Fibroblast of lung (primary cell): ENCODE results near the gene PHF20. TPM values are rescaled to one million over a fixed set of nuclear protein-coding genes. Genes with fewer than 3 reads are reported as not detected.

ENCODE experiments used
- DNase-seq, 2 donors: peaks; one replicate each; pipeline versions ENCODE4 v3.0.0 to v3.0.0-alpha.2; 2010; ENCODE audit warnings: low read depth in 2 of 2
- H2AFZ ChIP-seq: 2 replicates; pipeline ENCODE4 v1.5.1; 2012; ENCODE audit warnings: low read length, control low read depth, inconsistent platforms
- H3K27ac ChIP-seq: 2 replicates; pipeline ENCODE4 v1.5.1; 2011; ENCODE audit warnings: low read length, control low read depth; ENCODE audit not compliant: insufficient read depth
- H3K27me3 ChIP-seq: 2 replicates; pipeline ENCODE4 v1.5.1; 2011; ENCODE audit warnings: mild to moderate bottlenecking, low read length; ENCODE audit not compliant: control insufficient read depth, insufficient read depth
- H3K36me3 ChIP-seq: 2 replicates; pipeline ENCODE4 v1.5.1; 2011; ENCODE audit warnings: low read length; ENCODE audit not compliant: control insufficient read depth, insufficient read depth
- H3K4me1 ChIP-seq: 2 replicates; pipeline ENCODE4 v1.5.1; 2011; ENCODE audit warnings: low read length; ENCODE audit not compliant: control insufficient read depth, insufficient read depth; ENCODE audit errors: extremely low read depth
- H3K4me2 ChIP-seq: 2 replicates; pipeline ENCODE4 v1.5.1; 2011; ENCODE audit warnings: low read length, control low read depth; ENCODE audit not compliant: insufficient read depth; ENCODE audit errors: extremely low read depth
- H3K4me3 ChIP-seq, 4 experiments: fragments of 200-600 bp in 1 of 4; sonication (generic) in 1 of 4; replicated peaks in 1 of 4; 2 replicates each; pipeline ENCODE4 v1.5.1; 2011 to 2016; ENCODE audit warnings: low read length in 4 of 4, low read depth in 3 of 4, mild to moderate bottlenecking in 3 of 4, control low read depth in 2 of 4, inconsistent platforms in 1 of 4, mixed read lengths in 1 of 4; ENCODE audit not compliant: insufficient read depth in 1 of 4; ENCODE audit errors: control extremely low read depth in 1 of 4
- H3K79me2 ChIP-seq: 2 replicates; pipeline ENCODE4 v1.5.1; 2012; ENCODE audit warnings: mild to moderate bottlenecking, low read length, inconsistent platforms; ENCODE audit not compliant: control insufficient read depth, insufficient read depth
- H3K9ac ChIP-seq: 2 replicates; pipeline ENCODE4 v1.5.1; 2011; ENCODE audit warnings: mild to moderate bottlenecking, low read length, control low read depth; ENCODE audit not compliant: insufficient read depth
- H3K9me3 ChIP-seq: 2 replicates; pipeline ENCODE4 v1.5.1; 2012; ENCODE audit warnings: low read depth, low read length; ENCODE audit not compliant: control insufficient read depth, insufficient read depth
- H4K20me1 ChIP-seq: 2 replicates; pipeline ENCODE4 v1.5.1; 2011; ENCODE audit warnings: low read length; ENCODE audit not compliant: control insufficient read depth, insufficient read depth; ENCODE audit errors: extremely low read depth
- EZH2 ChIP-seq: IDR thresholded peaks from 2 replicates; pipeline ENCODE4 v1.5.1; 2012; ENCODE audit warnings: low read length, control low read depth, mild to moderate bottlenecking; ENCODE audit errors: missing control alignments
- polyA plus RNA-seq, 2 donors: library from polyadenylated mRNA; depleted of rRNA in 1 of 2; stranded (reverse) in 1 of 2; unstranded in 1 of 2; fragments of >200 nt; gene quantifications; 2 replicates each; pipeline ENCODE4 v1.2.1, GENCODE V29; 2011 to 2012; ENCODE audit warnings: missing spikeins in 1 of 2
- total RNA-seq: library from RNA; depleted of rRNA; stranded (reverse); fragments of >200 nt; gene quantifications from 2 replicates; pipeline ENCODE4 v1.2.1, GENCODE V29; 2014
- TF ChIP-seq, protein P1 (sequence below), 2 donors: IDR thresholded peaks in 1 of 2; conservative IDR thresholded peaks in 1 of 2; 1 replicate in 1 of 2; 2 replicates in 1 of 2; pipeline ENCODE4 v1.5.1; 2011 to 2012; ENCODE audit warnings: low read length in 2 of 2, control low read depth in 1 of 2, inconsistent platforms in 1 of 2, low read depth in 1 of 2, mild to moderate bottlenecking in 1 of 2

The PHF20 gene
- total and polyA plus RNA-seq, 2 donors (not counting 1 experiment from before 2014, with no cell fraction given): 31.4 to 40.1 TPM

DNA sequence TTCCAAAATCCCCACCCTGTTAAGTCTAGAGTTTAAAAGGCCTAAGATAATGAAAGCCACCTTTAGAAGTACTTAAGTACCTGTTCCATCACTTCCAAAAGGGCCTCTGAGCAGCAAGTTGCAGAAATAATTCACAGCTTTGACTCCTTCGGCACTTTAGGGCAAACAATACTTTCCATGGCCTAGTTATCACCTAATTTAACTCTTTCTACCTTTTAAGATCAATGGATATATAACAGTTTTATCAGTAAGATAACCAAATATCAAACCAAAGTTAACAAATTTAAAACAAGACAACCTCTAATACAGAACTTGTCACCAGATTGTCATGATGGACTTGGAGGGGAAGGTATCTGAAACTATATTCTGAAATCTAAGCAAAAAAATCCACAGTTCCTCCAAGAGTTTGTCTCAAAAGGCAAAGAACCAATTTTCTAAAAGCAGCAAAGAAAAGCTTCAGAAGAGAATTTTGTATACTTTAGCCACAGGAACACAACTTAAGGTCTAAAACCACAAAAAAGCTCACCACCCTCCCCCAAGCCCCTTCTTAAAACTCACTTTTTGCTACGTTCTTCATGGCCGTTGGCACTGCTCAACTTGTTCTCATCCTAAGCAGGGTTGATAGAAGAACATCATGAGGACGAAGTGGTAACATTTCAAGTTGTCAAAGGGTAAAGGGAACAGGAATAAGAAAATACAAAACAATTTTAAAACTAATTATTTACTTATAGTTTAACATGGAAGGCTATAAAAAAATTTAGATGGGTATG lies 33.2 kb upstream of the PHF20 start:
- Histone ChIP-seq H3K4me2 (peak overlapping the region; percentile 98), H4K20me1 (peaks cover 10% of the 10 kb centered on the region), H3K4me3 (peak overlapping the region in 2 of 4 experiments; percentile 32 to 46), H3K4me1 (peaks cover 7% of the 10 kb centered on the region), H2AFZ (no peak overlapping the region), H3K27ac (no peak overlapping the region), H3K9me3 (no peaks in the 10 kb centered on the region), H3K9ac (no peak overlapping the region), H3K36me3 (peaks cover 18% of the 10 kb centered on the region), H3K27me3 (no peaks in the 10 kb centered on the region), H3K79me2 (peaks cover 88% of the 10 kb centered on the region)
- TF ChIP-seq, protein P1, sequence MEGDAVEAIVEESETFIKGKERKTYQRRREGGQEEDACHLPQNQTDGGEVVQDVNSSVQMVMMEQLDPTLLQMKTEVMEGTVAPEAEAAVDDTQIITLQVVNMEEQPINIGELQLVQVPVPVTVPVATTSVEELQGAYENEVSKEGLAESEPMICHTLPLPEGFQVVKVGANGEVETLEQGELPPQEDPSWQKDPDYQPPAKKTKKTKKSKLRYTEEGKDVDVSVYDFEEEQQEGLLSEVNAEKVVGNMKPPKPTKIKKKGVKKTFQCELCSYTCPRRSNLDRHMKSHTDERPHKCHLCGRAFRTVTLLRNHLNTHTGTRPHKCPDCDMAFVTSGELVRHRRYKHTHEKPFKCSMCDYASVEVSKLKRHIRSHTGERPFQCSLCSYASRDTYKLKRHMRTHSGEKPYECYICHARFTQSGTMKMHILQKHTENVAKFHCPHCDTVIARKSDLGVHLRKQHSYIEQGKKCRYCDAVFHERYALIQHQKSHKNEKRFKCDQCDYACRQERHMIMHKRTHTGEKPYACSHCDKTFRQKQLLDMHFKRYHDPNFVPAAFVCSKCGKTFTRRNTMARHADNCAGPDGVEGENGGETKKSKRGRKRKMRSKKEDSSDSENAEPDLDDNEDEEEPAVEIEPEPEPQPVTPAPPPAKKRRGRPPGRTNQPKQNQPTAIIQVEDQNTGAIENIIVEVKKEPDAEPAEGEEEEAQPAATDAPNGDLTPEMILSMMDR (conservative IDR thresholded peaks at IDR 0.05 in 1 of 2, IDR thresholded peaks at IDR 0.05 in 1 of 2; ENCODE audit: low read depth in 1 of 2, low read length in 2 of 2): no peak
- TF ChIP-seq EZH2: no peak
- DNase-seq: no peak

DNA sequence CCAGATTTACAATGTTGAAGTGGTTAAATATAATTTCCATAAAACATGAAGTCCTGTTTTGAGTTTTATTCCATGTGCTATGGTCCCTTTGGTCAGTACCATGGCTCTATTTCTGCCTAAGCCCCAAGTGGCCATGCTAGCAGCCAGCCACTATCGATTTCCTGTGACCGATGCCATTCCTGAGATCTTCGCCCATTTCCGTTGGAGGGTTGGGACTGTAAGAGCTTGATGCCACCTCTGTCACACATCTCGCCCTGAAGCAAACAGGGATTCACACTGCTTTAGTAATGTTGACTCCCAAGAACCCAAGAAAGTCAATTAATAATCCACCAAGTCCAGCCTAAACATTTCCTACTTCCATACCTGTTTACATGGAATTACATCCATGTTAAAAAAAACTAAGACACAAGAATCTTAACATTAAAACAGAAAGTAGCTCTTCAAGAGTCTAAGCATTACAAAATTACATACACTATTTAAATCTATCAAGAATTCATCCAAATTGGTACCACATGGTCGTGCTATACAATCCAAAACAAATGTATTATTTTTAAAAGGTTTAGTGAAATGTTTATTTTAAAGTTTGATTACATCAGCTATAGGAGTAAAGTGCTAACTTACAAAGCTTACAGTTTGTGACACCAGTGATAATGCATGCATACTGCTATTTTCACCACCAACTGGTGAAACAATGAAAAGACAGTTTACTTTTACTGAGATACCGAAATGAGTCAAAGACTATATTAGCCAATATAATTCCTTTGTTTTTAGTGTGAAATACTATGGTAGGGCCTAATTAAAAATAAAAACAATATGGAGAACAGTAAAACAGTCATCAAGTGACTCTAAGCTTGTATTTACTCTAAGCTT lies 32.3 kb upstream of the PHF20 start:
- H3K27me3 ChIP-seq: no peaks in the 10 kb centered on the region

More for the DNA sequence above, 32.3 kb upstream of the PHF20 start:
- peak overlapping the region; percentile 98 for H3K4me2 ChIP-seq
- TF ChIP-seq, protein P1 (conservative IDR thresholded peaks at IDR 0.05 in 1 of 2, IDR thresholded peaks at IDR 0.05 in 1 of 2; ENCODE audit: low read depth in 1 of 2, low read length in 2 of 2): peak in 1 of 2 donors; percentile 39
- TF ChIP-seq EZH2: no peak
- H3K4me1 ChIP-seq: peaks cover 7% of the 10 kb centered on the region
- no peak overlapping the region for H2AFZ ChIP-seq
- peak; percentile 26 to 53 for DNase-seq
- H3K36me3 ChIP-seq: peaks cover 16% of the 10 kb centered on the region
- peaks cover 78% of the 10 kb centered on the region for H3K79me2 ChIP-seq
- peak overlapping the region; percentile 93 to 97 (median 96) for H3K4me3 ChIP-seq
- H3K9me3 ChIP-seq: no peaks in the 10 kb centered on the region
- H3K27ac ChIP-seq: no peak overlapping the region
- no peak overlapping the region for H3K9ac ChIP-seq
- peaks cover 10% of the 10 kb centered on the region for H4K20me1 ChIP-seq
